ENCODE measurements around the gene GBA2. TPM values are rescaled to one million over a fixed set of nuclear protein-coding genes. Genes with fewer than 3 reads are reported as not detected.

The GBA2 gene
- total RNA-seq, 1 donor from 2014 or later: 98.6 TPM

Small RNA genes lying within 50 kb of the gene (microRNA-seq; reads per million reads assigned to microRNA genes)
- gene MIR6852 (not detected), gene MIR6853 (not detected)

Other genes with a start within 250 kb of the GBA2 start
- gene TESK1, start 144.0 kb downstream of the GBA2 start, total RNA-seq: 34.2 TPM
- gene CD72, start 130.8 kb downstream of the GBA2 start, total RNA-seq: 0.59 TPM
- gene SIT1, start 98.3 kb downstream of the GBA2 start, total RNA-seq: not detected
- gene RMRP, start 91.2 kb downstream of the GBA2 start, total RNA-seq: 10,677 TPM
- gene CCDC107, start 90.9 kb downstream of the GBA2 start, total RNA-seq: 47.7 TPM
- gene ARHGEF39, start 84.0 kb downstream of the GBA2 start, total RNA-seq: 0.48 TPM
- 0.48 TPM for gene CA9, start 75.3 kb downstream of the GBA2 start, total RNA-seq
- gene TPM2, start 59.3 kb downstream of the GBA2 start, total RNA-seq: 690 TPM
- 291 TPM for gene TLN1, start 17.0 kb downstream of the GBA2 start, total RNA-seq
- 25.0 TPM for gene CREB3, start 16.6 kb downstream of the GBA2 start, total RNA-seq
- 40.0 TPM for gene RGP1, start 59 bp upstream of the GBA2 start, total RNA-seq
- not detected for gene MSMP, start 5.0 kb upstream of the GBA2 start, total RNA-seq
- 20.4 TPM for gene NPR2, start 42.4 kb upstream of the GBA2 start, total RNA-seq
- gene SPAG8, start 63.0 kb upstream of the GBA2 start, total RNA-seq: 3.5 TPM
- 57.6 TPM for gene HINT2, start 65.8 kb upstream of the GBA2 start, total RNA-seq
- gene FAM221B, start 79.5 kb upstream of the GBA2 start, total RNA-seq: not detected
- gene TMEM8B, start 80.0 kb upstream of the GBA2 start, total RNA-seq: 22.0 TPM
- gene OR13J1, start 121.2 kb upstream of the GBA2 start, total RNA-seq: not detected
- 1.5 TPM for gene HRCT1, start 157.0 kb upstream of the GBA2 start, total RNA-seq
- 4.0 TPM for gene SPAAR, start 160.3 kb upstream of the GBA2 start, total RNA-seq
- not detected for gene OR2S2, start 208.9 kb upstream of the GBA2 start, total RNA-seq

Measured in cardiac septum (tissue), 1 donor.